SK-N-MC (cell line): Measurements from ENCODE around the gene EDN2.

Experiments
- EZH2 ChIP-seq: fragments of 200-600 bp; sonication (generic); IDR thresholded peaks from one replicate; pipeline ENCODE4 v1.6.1; 2017; ENCODE audit warnings: antibody characterized with exemption
- FOXP2 ChIP-seq: optimal IDR thresholded peaks from 2 replicates; pipeline ENCODE3; 2011; ENCODE audit warnings: mild to moderate bottlenecking, moderate library complexity; ENCODE audit not compliant: insufficient read depth; ENCODE audit errors: extremely low read length, control extremely low read depth
- POLR2AphosphoS5 ChIP-seq: IDR thresholded peaks from 2 replicates; pipeline ENCODE4 v1.6.1; 2012; ENCODE audit warnings: mild to moderate bottlenecking, low read depth, low read length, borderline replicate concordance

- TF ChIP-seq EZH2 (no peak), POLR2AphosphoS5 (no peak), FOXP2 (no peak)
Observed at GRCh38 chr1:41446851-41447610, 37.5 kb downstream of the EDN2 start.
